ENCODE results near the gene GPR153.
"Not testable (repeated sequence)": the region's sequence is repeated elsewhere in the genome, so short reads cannot be mapped to it uniquely, and the experiment has no call there.

GPR153 gene

DNA sequence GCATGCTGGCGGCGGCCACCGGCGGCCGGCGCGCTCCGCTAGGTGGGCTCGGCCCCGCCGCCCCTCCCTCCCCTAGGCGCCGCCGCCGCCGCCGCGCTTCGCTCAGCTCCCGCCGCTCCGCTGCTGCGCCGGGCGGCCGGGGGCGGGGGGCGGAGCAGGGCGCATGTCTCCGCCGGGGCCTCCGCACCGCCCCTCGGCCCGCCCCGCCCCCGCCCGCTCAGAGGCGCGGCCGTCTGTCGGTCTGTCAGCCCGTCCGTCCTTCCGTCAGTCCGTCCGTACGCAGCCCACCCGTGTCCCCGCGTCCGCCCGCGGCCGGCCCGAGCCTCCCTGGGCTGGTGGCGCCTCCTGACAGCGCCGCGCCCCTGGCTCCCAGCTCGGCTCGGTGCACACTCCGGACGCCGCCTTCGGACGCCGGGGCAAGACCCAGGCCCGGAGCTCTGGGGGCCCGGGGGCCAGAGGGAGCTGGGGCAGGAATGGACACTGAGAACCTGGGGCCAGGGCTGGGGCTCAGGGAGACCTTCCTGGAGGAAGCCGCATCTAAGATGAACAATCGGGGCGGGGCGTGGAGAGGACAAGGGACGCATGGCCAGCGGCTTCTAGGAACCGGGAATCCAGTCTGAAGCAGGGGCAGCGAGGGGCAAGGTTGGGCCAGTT, at the start of gene GPR153:
GPR153 (minus strand) TSS at position 138 of the 654 bp plus-strand sequence. CDS start 6,193 bp downstream, outside the sequence.
- peak; percentile 67 for DNase-seq

- DNase-seq: no peak
Measured at GRCh38 chr1:6310116-6310848, 49.4 kb upstream of the GPR153 start.

GRCh38 chr1:6309564-6309963, 48.7 kb upstream of the GPR153 start:
- no peak for DNase-seq

GRCh38 chr1:6308449-6308848, 47.6 kb upstream of the GPR153 start:
- no peak for DNase-seq

DNA sequence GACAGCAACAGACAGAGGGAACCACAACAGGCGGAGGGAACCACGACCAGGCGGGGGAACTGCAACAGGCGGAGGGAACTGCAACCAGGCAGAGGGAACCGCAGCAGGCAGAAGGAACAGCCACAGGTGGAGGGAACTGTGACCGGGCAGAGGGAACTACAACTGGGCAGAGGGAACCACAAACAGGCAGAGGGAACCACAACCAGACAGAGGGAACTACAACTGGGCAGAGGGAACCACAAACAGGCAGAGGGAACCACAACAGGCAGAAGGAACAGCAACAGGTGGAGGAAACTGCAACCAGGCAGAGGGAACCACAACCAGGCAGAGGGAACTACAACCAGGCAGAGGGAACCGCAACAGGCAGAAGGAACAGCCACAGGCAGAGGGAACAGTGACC, 46.8 kb upstream of the GPR153 start:
- not testable (repeated sequence) for DNase-seq

- DNase-seq: no peak
Measured at GRCh38 chr1:6307099-6307498, 46.2 kb upstream of the GPR153 start.

DNA sequence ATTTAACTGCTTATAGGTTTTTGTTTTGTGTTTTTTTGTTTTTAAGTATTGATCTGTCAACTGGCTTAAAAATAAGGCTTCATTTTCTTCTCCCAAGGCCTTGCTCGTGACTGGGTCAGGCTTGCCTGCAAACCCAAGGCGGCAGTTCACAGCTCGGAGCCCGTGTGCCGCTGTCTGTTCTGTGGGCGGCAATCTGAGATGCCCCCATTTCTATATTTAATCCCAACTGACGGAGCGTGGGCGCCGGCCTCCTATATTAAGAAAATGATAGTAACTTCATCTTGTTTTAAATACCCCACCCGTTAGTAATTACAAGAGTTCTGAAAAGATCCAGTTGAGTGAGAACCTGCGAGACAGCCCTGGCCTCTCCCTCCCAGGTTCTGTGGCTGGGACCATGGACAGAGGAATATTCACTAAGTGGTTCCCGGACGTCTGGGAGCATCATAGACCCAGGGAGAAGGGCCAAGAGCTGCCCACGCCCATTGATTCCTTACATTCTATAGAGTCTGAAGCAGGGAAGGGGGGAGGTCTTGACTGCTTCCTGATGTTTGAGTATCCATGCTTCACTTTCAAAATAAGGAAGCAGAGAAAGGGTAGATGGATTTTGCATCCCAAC, 42.6 kb upstream of the GPR153 start:
- no peak for DNase-seq

GRCh38 chr1:6302568-6302967, 41.7 kb upstream of the GPR153 start:
- no peak for DNase-seq

DNA sequence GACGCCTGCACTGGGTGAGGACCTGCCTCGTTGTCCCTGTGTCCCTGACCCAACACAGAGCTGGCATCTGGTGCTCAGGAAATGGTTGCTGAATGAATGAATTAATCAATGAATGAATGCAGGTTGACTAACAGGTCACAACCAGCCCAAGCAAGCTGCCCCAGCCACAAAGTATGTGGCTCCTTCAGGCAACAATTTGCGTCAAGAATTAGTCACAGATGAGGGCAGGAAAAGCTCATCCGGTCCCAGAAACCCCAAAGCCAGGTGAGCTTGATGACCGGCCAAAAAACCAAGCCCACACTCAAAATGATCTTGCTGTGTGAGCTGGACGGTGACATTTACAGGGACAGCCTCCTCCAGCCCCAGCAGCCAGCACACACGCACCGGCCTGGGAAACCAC, 40.6 kb upstream of the GPR153 start:
- no peak for DNase-seq

GRCh38 chr1:6300342-6301048, 39.6 kb upstream of the GPR153 start:
- no peak for DNase-seq

DNA sequence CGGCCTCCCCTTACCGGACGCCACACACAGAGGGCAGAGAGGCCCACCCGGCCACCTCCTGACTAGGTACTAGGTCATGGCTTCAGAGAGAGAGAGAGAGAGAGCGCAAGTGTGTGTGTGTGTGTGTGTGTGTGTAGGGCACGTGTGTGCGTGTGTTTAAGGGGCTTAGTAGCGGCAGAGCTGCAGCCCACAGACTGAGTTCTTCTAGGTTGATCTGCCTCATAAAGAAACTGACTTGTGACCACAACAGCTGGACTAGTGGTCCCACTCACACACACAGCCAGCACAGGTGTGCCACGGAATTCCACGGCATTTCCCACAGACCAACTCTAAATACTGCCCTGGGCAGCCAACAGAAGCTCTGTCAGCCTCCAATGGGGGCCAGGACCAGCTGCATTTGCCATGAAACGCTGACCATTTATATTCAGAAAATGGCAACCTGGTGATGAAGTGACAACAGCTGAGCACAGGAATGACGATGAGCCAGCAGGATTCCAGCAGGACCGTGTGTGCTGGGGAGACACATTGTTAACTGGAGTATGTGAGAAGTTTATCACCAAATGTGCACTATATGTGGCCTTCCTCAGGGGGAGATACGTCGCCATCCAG, 38.8 kb upstream of the GPR153 start:
- no peak for DNase-seq

DNA sequence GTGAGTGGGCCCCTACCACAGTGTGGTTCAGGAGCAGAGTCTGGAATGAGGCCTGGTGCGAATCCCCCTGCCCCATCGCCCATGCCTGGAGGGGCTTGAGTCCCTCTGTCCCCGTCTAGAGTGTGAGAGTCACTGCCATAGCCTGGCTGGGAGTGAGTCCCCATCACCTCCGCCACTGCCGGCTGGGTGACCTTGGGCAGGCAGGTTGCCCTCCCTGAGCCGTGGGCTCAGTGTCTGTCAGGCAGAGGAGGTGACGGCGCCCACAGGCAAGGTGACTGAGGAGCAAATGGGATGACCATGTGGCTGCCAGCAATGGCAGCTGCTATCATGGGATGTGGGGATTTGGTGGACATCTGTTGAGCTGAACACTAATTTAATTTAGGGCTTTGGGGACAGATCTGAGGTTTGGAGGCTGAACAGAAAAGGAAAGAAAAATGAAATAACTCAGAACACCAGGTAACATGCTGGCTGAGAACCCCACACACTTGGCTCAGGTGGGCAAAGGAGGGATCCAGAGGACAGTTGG, 38.1 kb upstream of the GPR153 start:
- DNase-seq: no peak

- no peak for DNase-seq
Measured at GRCh38 chr1:6298530-6298929, 37.6 kb upstream of the GPR153 start.

GRCh38 chr1:6295910-6296309, 35.0 kb upstream of the GPR153 start:
- DNase-seq: no peak

GRCh38 chr1:6294890-6295556, 34.1 kb upstream of the GPR153 start:
- no peak for DNase-seq

DNA sequence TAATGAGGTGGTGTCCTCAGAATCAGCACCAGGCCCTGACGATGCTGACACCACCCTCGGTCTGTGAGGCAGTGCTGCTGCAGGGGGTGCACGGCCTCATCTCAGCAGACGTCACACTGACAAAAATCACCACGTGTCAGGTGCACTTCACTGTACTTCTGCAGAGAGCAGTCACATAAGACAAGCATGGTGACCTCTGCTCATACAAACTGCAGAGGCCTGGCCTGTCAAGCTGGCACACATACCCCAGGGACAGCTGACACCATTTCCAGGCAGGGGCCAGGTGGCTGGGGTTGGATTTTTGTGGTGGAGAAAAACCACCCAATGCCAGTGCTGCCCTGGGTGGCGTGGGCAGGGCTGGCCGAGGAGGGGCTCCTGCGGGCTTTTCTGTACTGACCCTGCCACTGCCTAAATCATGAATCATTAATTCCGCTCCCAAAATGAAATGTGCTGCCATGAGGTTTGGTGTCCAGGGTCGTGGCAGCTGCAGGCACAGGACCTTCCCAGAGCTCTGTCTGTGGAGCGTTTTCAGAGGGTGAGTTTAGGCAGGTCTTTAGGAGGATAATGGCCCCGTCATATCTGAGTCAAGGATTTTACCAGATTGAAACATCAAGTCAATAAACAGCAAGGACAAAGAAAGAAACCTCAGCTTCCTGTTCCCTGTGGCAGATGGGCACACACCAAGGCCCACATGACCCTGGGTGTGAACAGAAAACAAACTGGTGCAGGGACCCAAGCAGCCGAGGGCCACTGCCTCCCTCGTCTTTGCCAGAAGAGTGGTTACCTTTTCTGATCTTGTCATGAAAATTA, 33.4 kb upstream of the GPR153 start:
- no peak for DNase-seq

DNA sequence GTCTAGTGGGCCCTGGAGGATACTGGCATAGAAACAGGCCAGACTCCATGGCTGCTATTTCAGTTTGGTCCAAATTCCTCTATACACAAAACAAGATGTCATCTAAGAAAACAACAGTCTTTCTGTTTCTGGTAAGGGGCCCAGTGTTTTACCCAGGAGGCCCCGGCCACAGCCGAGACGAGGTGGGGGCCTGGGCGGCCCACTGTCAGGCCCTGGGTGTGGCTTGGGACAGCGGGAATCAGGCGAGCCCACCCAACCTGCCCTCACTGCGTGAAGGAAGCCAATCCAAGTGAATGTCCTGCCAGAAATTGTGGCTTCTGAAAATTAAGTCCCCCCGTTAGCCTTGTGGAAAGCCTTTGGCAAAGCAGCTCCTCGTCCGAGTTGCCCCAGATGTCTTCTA, 31.2 kb upstream of the GPR153 start:
- DNase-seq: no peak

- no peak for DNase-seq
Measured at GRCh38 chr1:6288665-6289064, 27.8 kb upstream of the GPR153 start.

DNA sequence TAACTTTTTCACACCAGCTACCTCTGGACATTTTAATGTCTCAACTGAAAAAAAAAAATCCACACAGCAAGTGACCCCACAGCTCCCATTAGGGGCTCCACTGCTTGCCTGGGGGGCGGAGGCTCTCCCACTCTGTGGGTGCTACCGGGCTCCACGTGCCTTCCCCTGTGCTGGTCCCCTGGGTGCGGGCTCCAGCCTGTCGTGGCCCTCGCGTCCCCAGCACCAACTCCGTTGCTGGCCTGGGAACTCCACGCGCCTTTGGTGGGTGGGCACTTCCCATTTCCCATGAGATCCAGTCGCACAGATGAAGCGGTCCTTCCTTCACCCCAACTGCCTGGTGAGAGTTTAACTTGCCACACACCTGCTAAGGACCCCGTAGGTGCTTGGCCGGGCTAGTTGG, 27.1 kb upstream of the GPR153 start:
- no peak for DNase-seq

DNA sequence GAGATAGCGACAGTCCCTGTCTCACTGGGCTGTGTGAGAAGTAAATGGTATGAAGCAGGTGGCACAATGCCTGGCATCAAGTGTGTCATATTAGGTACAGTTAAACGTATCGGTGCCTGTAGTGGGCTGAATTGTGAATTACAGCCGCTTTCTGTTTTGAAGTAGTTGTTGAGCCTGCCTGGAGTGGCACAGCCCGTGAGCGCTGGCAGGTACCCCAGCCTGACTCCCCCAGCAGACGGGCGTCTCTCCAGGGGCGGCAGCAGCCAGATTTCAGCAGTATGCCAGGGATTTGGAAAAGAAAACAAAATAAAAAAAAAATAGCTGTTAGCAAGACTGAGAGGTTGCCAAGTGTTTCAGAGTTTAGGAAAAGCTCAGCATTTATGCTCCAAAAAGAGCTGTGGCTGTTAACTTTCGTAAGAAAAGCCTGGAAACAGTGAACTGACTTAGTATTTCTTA, 26.6 kb upstream of the GPR153 start:
- no peak for DNase-seq

DNA sequence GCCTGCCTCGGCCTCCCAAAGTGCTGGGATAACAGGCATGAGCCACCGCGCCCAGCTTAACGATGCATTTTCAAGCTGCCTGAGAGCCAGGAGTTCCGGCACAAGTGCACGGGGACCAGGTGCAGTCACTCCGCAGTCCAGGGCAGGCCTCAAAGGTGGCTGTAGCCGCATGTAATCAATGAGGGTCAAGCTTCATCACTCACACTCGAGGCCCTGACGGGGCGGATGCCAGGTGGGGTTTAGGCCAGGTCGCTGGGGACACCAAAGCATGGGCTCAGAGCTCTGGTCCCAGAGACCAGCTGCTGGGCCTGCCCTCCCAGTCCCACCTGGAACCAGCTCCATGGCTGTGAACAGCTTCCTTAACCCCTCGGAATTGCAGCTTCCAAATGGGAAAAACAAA, 26.1 kb upstream of the GPR153 start:
- no peak for DNase-seq
